ENCODE results near the gene UBL4B.

Gene UBL4B

GRCh38 chr1:110148961-110149360, 36.7 kb downstream of the UBL4B start:
- no peaks in the 10 kb centered on the region for H3K36me3 ChIP-seq (ENCODE audit: control insufficient read depth, insufficient read depth, low read length, severe bottlenecking)
- peak; percentile 13 for DNase-seq (ENCODE audit: low read depth)
- H3K4me1 ChIP-seq (ENCODE audit: control insufficient read depth, insufficient read depth, low read length), result no peaks in the 10 kb centered on the region
- peaks cover 50% of the 10 kb centered on the region for H3K27me3 ChIP-seq (replicated peaks; ENCODE audit: control insufficient read depth, insufficient read depth, low read length)
- no peak overlapping the region for H3K9ac ChIP-seq (ENCODE audit: low read length)
- peaks cover 5% of the 10 kb centered on the region for H3K9me3 ChIP-seq (ENCODE audit: control insufficient read depth, low read length)
- no peak overlapping the region for H3K4me3 ChIP-seq (ENCODE audit: low read length)

DNA sequence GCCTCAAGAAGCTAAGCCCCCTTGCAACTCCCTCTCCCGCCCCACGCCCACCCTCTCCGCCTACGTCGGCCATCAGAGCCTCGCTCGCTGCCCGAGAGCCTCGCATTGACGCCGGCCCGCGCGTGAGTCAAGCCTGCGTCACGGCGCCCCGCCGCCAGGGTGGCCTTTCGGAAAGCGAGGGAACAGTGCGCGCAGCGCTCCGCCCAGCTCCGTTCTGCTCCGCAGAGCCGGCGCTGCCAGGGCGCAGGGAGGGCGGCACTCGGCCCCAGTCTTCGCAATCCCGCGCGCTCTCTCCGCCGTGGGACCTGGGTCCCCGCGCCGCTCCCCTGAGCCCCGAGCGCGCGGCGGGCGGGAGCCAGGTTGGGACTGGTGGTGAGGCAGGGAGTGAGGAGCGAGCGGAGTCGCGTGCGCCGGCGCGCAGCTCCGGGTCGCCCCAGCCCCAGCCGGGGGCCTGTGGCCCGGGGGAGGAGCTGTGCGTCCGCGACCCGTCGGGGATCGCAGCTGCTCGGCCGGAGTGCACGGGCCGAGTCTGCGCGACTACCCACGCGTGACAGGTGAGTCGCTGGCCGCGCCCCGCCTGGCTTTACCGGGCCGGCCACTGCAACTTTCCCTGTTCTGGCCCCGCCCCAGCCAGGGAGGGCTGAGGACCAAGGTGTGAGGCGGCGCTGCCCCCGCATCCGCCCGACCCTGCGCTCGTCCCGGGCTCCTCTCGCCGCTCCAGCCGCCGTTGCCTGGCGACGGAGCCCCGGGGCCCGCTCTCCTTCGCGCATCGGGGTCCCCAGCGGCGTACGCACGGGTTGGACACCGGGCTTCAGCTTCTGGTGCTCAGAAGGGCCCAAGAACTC, 38.3 kb downstream of the UBL4B start, which contains the start of gene SLC6A17:
SLC6A17 (plus strand) TSS at position 165 of the 845 bp plus-strand sequence. CDS start 16,436 bp downstream, outside the sequence.
- peaks cover 34% of the 10 kb centered on the region for H3K27me3 ChIP-seq (replicated peaks; ENCODE audit: control insufficient read depth, insufficient read depth, low read length)
- peaks cover 5% of the 10 kb centered on the region for H3K9me3 ChIP-seq (ENCODE audit: control insufficient read depth, low read length)
- DNase-seq (ENCODE audit: low read depth), result peak; percentile 69
- peak within 1 kb of the TSS; percentile 69 for H3K4me3 ChIP-seq (ENCODE audit: low read length)
- H3K36me3 ChIP-seq (ENCODE audit: control insufficient read depth, insufficient read depth, low read length, severe bottlenecking), result no peaks in the 10 kb centered on the region
- H3K4me1 ChIP-seq (ENCODE audit: control insufficient read depth, insufficient read depth, low read length), result no peaks in the 10 kb centered on the region
- peak within 1 kb of the TSS; percentile 10 for H3K9ac ChIP-seq (ENCODE audit: low read length)

DNA sequence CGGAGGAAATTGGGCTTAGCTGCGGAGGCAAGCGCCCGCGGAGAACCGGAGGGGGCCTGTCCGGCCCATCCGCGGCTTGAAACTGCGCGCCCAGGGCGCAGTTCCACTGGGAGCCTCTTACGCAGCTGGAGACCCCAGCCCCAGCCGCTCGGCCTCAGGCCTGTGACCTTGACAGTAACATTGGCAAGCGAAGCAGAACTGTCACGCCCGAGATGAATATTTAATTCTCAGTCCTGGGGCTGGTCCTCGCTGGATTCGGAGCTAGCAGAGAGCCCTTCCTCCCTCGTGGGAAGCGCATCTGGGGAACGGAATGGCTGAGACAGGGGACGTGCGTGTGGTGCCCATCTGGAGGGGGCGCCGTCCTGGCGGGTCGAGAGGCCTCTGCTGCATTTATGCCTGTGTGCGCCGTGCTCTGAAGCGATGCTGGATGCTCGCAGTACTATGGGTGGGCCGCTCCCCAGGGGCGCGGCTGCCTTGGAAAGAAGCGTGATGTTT, 39.0 kb downstream of the UBL4B start:
- no peaks in the 10 kb centered on the region for H3K36me3 ChIP-seq (ENCODE audit: control insufficient read depth, insufficient read depth, low read length, severe bottlenecking)
- peak overlapping the region; percentile 69 for H3K4me3 ChIP-seq (ENCODE audit: low read length)
- DNase-seq (ENCODE audit: low read depth), result peak; percentile 17
- H3K9me3 ChIP-seq (ENCODE audit: control insufficient read depth, low read length), result peaks cover 3% of the 10 kb centered on the region
- H3K27me3 ChIP-seq (replicated peaks; ENCODE audit: control insufficient read depth, insufficient read depth, low read length), result peaks cover 30% of the 10 kb centered on the region
- no peak overlapping the region for H3K9ac ChIP-seq (ENCODE audit: low read length)
- no peaks in the 10 kb centered on the region for H3K4me1 ChIP-seq (ENCODE audit: control insufficient read depth, insufficient read depth, low read length)

DNA sequence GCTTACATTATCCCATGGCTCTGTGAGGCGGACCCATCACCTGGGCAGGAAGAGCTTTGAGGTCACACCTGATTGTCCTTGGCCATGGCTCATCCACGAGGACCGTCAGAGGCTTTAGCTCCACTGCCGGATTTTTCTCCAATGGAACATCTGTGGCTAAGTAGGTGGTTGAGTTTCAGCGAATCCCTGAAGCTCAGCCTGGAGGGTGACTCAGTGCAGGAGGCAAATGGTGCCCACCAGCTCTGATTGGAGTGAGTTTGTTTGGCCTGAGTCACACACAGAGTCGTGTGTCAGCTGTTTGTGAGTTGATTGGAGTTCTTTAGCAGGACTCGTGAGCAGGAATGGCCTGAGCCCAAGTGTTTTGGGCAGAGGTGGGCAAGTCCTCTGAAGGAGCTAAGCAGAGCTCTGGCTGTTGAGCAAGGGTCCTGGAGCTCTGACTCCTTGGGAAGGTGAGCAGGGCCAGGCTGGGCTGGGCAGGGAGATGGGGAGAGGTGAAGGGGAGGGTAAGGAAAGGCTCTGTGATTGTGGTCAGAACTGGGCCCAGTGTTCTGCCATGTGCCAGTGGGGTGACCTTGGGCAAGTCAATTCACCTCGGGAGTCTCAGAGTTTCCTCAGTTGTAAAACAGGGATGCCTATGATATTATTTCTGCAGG, 40.0 kb downstream of the UBL4B start:
- H3K4me3 ChIP-seq (ENCODE audit: low read length), result no peak overlapping the region
- DNase-seq (ENCODE audit: low read depth), result peak; percentile 15
- H3K4me1 ChIP-seq (ENCODE audit: control insufficient read depth, insufficient read depth, low read length), result no peaks in the 10 kb centered on the region
- H3K9me3 ChIP-seq (ENCODE audit: control insufficient read depth, low read length), result peaks cover 3% of the 10 kb centered on the region
- peaks cover 19% of the 10 kb centered on the region for H3K27me3 ChIP-seq (replicated peaks; ENCODE audit: control insufficient read depth, insufficient read depth, low read length)
- no peak overlapping the region for H3K9ac ChIP-seq (ENCODE audit: low read length)
- H3K36me3 ChIP-seq (ENCODE audit: control insufficient read depth, insufficient read depth, low read length, severe bottlenecking), result no peaks in the 10 kb centered on the region

- no peaks in the 10 kb centered on the region for H3K9me3 ChIP-seq (ENCODE audit: control insufficient read depth, low read length)
- H3K9ac ChIP-seq (ENCODE audit: low read length), result no peak overlapping the region
- no peak for DNase-seq (ENCODE audit: low read depth)
- H3K36me3 ChIP-seq (ENCODE audit: control insufficient read depth, insufficient read depth, low read length, severe bottlenecking), result no peaks in the 10 kb centered on the region
- H3K4me1 ChIP-seq (ENCODE audit: control insufficient read depth, insufficient read depth, low read length), result no peaks in the 10 kb centered on the region
- no peak overlapping the region for H3K4me3 ChIP-seq (ENCODE audit: low read length)
- peaks cover 7% of the 10 kb centered on the region for H3K27me3 ChIP-seq (replicated peaks; ENCODE audit: control insufficient read depth, insufficient read depth, low read length)
Observed at GRCh38 chr1:110153407-110153950, 41.2 kb downstream of the UBL4B start.

GRCh38 chr1:110155878-110156522, 43.8 kb downstream of the UBL4B start:
- peak; percentile 74 for DNase-seq (ENCODE audit: low read depth)
- Histone ChIP-seq H3K9me3 (ENCODE audit: control insufficient read depth, low read length) (peaks cover under 1% of the 10 kb centered on the region), H3K4me3 (ENCODE audit: low read length) (no peak overlapping the region), H3K36me3 (ENCODE audit: control insufficient read depth, insufficient read depth, low read length, severe bottlenecking) (no peaks in the 10 kb centered on the region), H3K27me3 (replicated peaks; ENCODE audit: control insufficient read depth, insufficient read depth, low read length) (no peaks in the 10 kb centered on the region), H3K4me1 (ENCODE audit: control insufficient read depth, insufficient read depth, low read length) (no peaks in the 10 kb centered on the region), H3K9ac (ENCODE audit: low read length) (no peak overlapping the region)

DNA sequence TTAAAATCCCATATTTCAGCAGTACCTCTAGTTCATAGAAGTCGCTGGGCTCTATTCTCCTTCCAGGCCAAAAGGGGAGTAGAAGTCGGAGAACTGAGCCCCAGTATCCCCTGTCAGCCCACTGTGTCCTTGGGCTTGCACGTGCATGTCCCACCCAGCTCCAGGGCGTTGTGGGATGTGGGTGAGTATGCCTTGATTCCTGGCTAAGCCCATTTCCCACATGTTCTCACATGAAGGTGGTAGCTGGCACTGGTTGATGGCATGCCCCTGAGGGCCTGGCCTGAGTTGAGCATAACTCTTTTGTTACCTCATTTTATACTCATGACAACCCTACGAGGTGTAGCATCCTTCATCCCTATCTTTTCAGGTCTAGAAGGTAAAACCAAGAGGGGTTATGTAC, 46.0 kb downstream of the UBL4B start:
- no peaks in the 10 kb centered on the region for H3K27me3 ChIP-seq (replicated peaks; ENCODE audit: control insufficient read depth, insufficient read depth, low read length)
- DNase-seq (ENCODE audit: low read depth), result no peak

DNA sequence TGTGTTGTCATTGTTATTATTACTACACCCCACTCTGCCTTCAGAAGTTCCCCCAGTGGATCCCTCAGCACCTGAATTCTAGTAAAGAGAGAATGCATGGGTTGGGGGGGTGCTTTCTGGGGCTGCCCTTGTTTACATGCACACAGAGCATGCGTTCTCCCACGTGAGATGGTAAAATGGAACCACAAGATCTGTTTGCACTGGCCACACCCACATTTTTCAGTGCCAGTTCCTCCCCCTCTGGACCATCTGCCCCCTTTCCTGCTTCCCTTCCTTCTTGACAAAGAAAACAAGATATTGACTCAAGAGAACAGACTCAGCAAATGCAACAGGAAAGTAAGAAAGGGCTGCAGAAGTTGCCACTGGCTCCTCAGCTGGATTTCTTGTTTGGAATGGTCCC, 46.9 kb downstream of the UBL4B start:
- Histone ChIP-seq H3K27me3 (replicated peaks; ENCODE audit: control insufficient read depth, insufficient read depth, low read length) (no peaks in the 10 kb centered on the region), H3K4me1 (ENCODE audit: control insufficient read depth, insufficient read depth, low read length) (no peaks in the 10 kb centered on the region), H3K9ac (ENCODE audit: low read length) (no peak overlapping the region), H3K4me3 (ENCODE audit: low read length) (no peak overlapping the region), H3K9me3 (ENCODE audit: control insufficient read depth, low read length) (peaks cover 5% of the 10 kb centered on the region), H3K36me3 (ENCODE audit: control insufficient read depth, insufficient read depth, low read length, severe bottlenecking) (no peaks in the 10 kb centered on the region)
- no peak for DNase-seq (ENCODE audit: low read depth)

More for the DNA sequence above, 46.0 kb downstream of the UBL4B start:
- Histone ChIP-seq H3K4me1 (ENCODE audit: control insufficient read depth, insufficient read depth, low read length) (no peaks in the 10 kb centered on the region), H3K36me3 (ENCODE audit: control insufficient read depth, insufficient read depth, low read length, severe bottlenecking) (no peaks in the 10 kb centered on the region), H3K4me3 (ENCODE audit: low read length) (no peak overlapping the region), H3K9ac (ENCODE audit: low read length) (no peak overlapping the region), H3K9me3 (ENCODE audit: control insufficient read depth, low read length) (peaks cover 5% of the 10 kb centered on the region)

GRCh38 chr1:110160538-110161100, 48.4 kb downstream of the UBL4B start:
- Histone ChIP-seq H3K4me1 (ENCODE audit: control insufficient read depth, insufficient read depth, low read length) (no peaks in the 10 kb centered on the region), H3K4me3 (ENCODE audit: low read length) (no peak overlapping the region), H3K36me3 (ENCODE audit: control insufficient read depth, insufficient read depth, low read length, severe bottlenecking) (no peaks in the 10 kb centered on the region), H3K9me3 (ENCODE audit: control insufficient read depth, low read length) (peaks cover 5% of the 10 kb centered on the region), H3K9ac (ENCODE audit: low read length) (no peak overlapping the region), H3K27me3 (replicated peaks; ENCODE audit: control insufficient read depth, insufficient read depth, low read length) (no peaks in the 10 kb centered on the region)
- DNase-seq (ENCODE audit: low read depth), result no peak

DNA sequence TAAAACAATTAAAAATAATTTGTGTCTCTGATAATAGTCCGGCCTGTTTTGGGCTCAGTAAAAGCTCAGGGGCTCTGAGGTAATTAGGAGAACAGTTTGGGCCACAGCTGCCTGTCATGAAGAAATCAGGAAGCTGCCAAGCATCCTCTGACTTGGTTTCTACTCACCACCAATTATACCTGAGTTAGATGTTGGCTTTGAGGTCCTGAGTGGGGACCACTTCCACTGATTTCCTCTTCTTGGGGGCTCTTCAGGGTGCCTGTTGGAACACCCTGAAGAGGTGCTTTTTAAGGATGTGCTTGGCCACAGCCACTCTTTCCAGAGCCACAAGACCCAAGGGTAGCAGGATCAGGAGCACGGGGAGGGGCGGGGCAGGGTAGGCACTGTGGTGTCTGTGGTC, 48.9 kb downstream of the UBL4B start:
- H3K27me3 ChIP-seq (replicated peaks; ENCODE audit: control insufficient read depth, insufficient read depth, low read length), result no peaks in the 10 kb centered on the region
- no peaks in the 10 kb centered on the region for H3K4me1 ChIP-seq (ENCODE audit: control insufficient read depth, insufficient read depth, low read length)
- no peaks in the 10 kb centered on the region for H3K36me3 ChIP-seq (ENCODE audit: control insufficient read depth, insufficient read depth, low read length, severe bottlenecking)
- H3K9me3 ChIP-seq (ENCODE audit: control insufficient read depth, low read length), result peaks cover 5% of the 10 kb centered on the region
- no peak overlapping the region for H3K4me3 ChIP-seq (ENCODE audit: low read length)
- H3K9ac ChIP-seq (ENCODE audit: low read length), result no peak overlapping the region
- DNase-seq (ENCODE audit: low read depth), result no peak

Data from adipocyte (in vitro differentiated cells).